NCI-H1417 treated with DMSO at 0.1 percent for 48 hours (cell line): ENCODE data around the gene M6PR.
"Not testable (repeated sequence)": the region's sequence is repeated elsewhere in the genome, so short reads cannot be mapped to it uniquely, and the experiment has no call there.

Experiments used
- DNase-seq: peaks from one replicate; lab custom pipeline; 2025; lab: John Stamatoyannopoulos, UW

Gene M6PR

DNA sequence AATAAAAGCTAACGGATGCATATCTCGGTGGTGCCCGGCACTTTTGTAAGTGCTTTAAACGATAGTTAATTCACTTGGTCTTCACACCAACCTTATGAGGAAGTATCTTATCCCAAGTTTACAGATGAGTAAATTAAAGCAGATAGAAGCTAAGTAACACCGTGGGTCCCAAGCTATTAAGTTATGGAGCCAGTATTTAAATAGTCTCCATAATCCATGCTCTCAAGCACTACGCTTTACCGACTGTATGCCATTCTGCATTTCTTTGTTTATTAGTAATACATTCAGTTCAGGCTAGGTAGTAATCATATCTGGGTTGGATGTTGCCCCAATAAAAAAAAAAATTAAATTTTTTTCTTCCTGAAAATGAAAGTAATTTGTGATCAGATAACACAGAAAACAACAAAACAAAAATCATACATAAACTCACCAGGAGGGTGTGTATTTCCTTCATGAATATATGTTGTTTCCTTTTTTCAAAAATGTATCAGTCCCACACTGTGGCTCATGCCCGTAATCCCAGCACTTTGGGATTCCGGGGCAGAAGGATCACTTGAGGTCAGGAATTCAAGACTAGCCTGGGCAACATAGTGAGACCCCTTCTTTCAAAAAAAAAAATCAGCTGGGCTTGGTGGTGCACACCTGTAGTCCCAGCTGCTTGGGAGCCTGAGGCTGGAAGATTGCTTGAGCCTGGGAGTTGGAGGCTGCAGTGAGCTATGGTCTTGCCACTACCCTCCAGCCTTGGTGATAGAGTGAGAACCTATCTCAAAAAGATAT lies 1.4 kb upstream of the M6PR start:
- no peak for DNase-seq

DNA sequence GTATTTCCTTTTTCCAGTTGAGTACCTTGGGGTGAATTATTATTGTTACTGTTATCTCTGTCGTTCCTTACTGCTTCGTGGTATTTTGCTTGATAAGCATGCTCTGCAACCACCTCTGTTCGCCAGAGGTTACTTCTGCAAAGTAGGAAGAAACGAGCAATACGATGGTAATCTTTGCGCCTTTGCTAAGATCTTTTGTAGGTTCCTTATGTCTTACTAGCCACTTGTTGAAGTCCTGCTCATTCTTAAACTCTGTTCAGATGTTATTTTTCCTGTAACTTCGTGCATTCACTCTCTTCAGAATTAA lies 729 bp upstream of the M6PR start:
- DNase-seq, result no peak

DNA sequence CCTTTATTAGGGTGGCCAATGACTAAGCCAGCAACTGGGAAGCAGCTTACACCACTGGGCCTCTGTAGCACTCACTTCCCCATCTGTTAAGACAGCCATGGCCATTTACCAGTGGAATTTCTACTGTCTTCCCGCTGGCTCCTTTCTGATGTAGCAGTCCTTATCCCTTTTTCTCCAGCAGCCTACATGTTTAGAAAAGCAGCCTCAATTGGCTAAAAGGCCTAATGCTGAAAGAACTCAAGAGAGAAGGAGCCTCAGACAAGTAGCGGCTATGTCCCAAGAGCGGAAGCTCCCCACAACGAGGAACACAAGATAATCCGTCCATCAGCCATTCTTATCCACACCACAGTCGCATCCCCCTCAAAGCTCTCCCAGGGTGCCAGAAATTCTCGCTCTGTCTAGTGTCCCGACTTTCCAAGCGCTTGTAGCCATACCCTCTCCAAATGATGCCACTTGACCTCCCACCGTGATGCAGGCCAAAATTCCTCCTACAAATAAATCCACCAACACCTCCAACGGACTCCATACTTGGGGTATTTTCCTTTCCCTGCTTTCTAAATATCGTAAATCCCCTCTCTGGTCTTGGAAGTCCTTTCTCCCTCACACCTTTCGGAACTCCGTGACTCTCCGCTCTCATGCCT lies 624 bp downstream of the M6PR start:
- DNase-seq, result no peak

DNA sequence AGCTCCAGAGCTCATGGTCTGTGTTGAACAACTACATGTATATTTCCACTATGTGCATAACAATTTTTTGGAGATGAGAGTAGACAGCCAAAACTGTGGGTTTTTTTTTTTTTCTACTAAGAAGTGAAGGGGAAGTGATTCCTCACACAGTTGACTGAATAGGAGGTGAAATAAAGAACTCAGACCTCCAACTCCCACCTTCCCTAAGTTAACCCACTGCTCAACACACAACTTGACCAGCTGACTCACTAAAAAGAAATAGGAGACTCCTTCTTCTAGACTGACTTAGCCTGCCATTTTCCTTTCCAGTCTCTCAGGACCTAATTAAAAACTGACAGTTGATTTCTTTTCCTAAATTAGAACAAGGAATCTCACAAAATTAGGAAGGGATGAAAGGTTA lies 1.7 kb downstream of the M6PR start:
- DNase-seq, result no peak

DNA sequence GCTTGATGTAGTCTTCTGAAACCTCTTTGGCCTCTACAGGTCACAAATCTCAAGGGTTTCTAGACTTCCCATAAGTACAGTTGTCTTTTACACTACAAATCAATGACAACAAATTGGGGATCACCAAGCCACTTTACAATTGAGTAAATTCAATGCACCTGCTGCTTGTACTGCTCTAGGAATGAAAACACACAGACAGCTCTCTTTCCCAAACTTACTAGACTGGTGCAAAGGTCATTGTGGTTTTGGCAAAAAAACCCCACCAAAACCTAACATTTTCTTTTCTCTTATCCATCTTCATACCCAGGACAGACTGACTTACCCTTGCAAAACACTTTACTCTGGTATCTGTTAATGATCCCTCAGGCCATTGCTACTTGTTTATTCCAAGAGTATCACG lies 2.7 kb downstream of the M6PR start:
- DNase-seq, result no peak

DNA sequence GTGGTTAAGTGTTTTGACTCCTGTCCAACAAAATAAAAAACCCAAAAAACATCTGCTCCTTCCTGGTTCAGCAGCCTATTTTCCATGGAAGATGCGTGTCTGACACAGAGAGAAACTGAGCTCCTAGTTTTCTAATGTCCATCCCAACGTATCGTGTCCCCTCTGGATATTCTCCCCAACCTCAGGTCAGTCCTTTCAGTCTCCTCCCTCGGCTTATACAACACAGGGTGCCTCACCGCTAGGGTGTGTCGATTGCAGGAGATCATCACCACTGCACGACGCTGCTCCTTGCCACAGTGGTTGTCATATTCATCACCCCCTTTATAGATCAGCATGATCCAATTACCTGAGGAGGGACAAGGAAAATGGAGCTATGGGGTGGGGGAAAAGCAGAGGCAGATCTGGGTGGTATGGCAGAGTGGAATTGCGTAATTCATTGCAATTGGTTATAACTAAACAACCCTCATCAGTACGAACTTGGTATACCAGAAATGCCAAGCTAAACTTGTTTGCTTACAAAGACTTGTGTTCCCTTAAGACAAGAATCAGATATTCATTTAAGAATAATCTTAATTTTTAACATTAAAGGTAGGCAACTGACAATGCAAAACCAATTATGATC lies 5.8 kb downstream of the M6PR start:
- DNase-seq, result no peak

DNA sequence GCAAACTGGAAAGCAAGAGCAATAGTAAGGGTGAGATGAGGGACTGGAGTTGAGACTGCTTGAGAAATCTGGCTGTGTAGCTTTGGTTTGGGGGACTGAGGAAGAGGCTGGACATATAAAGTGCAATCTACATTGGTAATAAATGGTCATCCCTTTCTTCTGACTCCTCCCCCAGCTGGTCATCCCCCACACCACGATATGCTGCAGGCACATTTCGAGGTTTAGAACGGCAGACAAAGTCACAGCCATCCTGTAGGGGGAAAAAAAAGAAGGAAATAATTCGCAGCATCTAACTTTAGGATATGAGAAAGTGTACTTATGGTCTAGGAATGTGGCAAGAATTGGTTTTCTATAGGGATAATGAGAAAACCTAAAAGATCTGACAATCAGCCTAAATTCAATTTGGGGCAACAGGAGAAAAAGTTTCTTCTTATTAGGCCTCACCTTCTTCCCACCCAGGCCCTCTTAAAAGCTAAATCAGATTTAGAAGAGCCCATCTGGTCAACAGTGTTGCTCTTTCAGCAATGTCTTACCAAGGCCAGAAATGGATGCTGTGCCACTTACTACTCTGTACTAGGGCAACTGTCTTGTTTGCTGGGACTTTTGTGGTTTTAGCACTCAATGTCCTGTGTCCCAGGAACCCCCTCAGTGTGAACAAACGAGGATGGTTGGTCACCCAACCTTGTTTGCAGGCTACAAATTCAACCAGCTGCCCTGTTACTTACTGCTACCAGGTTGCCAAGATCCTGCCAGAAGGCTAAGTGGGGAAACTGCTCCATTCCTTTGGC lies 7.6 kb downstream of the M6PR start:
- DNase-seq, result no peak

DNA sequence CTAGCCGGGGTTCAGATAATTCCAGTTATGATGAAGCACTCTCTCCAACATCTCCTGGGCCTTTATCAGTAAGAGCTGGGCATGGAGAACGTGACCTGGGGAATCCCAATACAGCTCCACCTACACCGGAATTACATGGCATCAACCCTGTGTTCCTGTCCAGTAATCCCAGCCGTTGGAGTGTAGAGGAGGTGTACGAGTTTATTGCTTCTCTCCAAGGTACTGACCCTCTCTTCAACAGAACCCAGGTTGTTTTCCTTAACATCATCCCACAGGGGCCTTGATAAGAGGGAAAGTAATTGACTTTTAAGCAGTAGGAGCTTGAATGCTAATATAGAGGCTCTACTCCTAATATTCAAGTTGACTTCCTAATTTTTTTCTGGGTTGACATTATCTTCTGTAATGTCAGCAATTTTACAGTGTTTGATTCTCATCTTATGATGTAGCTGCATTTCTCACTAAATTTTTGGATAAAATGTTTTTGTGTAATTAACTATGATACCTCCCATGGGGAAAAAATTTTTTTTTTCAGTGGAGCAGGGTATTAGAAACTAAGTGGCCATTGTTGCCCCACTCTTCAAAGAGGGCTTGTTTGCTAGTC lies 11.5 kb downstream of the M6PR start:
- not testable (repeated sequence) for DNase-seq

DNA sequence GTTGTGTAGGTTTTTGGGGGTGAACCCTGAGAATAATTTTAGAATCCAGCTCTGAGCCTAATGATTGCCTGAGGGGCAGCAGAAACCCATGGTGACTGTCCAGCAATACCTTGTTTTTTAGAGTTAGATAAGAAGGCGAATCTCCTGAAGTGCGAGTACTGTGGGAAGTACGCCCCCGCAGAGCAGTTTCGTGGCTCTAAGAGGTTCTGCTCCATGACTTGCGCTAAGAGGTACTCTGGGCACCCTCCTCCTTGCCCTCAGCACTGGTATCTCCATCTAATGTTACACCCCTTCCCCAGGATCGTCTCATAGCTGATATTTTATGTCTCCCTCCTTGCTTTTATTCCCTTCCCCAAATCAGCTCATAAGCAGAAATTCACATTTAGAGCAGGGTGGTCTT lies 12.7 kb downstream of the M6PR start:
- no peak for DNase-seq

DNA sequence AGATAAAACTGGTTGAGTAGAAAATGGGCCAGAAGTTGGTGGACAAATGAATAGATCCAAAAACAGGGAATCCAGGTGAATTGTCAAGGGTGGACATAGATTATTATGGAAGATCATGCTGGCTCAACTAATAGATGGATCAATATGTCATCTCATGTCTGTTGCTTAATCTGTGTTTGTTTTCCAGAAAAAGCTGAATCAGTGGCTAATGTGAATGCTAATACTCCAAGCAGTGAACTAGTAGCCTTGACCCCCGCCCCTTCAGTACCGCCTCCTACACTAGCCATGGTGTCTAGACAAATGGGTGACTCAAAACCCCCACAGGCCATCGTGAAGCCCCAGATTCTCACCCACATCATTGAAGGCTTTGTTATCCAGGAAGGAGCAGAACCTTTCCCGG lies 15.4 kb downstream of the M6PR start:
- not testable (repeated sequence) for DNase-seq

DNA sequence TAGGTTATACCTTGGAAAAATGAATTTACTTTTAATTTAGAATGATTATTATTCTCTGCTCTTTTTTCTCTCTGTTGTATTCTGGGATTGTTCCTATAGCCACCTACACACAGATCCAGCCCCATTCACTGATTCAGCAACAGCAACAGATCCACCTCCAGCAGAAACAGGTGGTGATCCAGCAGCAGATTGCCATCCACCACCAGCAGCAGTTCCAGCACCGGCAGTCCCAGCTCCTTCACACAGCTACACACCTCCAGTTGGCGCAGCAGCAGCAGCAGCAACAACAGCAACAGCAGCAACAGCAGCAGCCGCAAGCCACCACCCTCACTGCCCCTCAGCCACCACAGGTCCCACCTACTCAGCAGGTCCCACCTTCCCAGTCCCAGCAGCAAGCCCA lies 17.0 kb downstream of the M6PR start:
- DNase-seq, result not testable (repeated sequence)

DNA sequence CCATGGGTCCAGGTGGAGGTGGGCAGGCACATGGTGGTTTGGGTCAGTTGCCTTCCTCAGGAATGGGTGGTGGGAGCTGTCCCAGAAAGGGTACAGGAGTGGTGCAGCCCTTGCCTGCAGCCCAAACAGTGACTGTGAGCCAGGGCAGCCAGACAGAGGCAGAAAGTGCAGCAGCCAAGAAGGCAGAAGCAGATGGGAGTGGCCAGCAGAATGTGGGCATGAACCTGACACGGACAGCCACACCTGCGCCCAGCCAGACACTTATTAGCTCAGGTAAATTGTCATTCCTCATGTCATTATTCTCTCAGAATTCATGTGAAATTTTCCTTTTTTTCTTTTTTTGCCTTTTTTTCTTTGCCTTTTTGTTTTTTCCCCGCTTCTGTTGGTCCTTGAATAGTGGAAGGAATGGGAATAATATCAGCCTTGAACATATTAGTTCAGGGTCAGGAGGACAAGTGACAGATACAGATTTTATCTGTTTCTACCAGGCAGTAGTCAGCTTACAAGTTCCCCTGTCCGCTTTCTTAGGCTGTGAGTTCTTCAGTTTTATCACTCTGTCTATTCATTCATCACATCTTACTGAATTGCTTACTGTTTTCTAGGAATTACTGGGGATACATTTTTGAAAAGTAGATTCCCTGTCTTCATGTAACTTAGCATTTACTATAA lies 18.7 kb downstream of the M6PR start:
- DNase-seq, result not testable (repeated sequence)

DNA sequence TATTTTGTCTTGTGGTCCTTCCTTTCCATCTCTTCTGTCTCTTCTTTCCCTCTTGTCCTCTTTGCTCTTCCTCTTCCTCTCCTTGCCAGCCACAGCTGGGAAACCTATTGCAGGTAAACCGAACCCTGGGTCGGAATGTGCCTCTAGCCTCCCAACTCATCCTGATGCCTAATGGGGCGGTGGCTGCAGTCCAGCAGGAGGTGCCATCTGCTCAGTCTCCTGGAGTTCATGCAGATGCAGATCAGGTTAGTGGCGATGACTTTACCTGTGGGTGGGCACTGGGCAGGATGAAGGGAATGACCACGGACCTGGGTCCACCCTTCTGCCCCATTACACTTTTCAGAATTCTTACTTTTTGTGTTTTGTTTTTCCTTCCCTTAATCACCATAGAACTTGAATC lies 26.9 kb downstream of the M6PR start:
- no peak for DNase-seq

DNA sequence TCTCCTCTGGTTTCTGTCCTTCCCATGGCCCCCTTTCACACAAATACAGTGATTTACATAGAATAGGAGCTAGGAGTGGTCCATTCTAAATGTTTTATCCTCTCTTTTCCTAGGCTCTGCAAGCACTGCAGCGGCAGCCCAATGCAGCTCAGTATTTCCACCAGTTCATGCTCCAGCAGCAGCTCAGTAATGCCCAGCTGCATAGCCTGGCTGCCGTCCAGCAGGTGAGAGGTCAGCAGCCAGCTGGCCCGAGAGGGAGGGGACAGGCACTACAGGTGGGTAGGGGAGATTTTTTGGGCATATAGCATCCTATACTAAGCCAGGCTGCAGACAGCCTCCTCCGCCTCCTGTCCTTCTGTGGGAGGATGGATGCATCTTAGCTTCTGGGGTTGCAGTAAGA lies 29.8 kb downstream of the M6PR start:
- not testable (repeated sequence) for DNase-seq

DNA sequence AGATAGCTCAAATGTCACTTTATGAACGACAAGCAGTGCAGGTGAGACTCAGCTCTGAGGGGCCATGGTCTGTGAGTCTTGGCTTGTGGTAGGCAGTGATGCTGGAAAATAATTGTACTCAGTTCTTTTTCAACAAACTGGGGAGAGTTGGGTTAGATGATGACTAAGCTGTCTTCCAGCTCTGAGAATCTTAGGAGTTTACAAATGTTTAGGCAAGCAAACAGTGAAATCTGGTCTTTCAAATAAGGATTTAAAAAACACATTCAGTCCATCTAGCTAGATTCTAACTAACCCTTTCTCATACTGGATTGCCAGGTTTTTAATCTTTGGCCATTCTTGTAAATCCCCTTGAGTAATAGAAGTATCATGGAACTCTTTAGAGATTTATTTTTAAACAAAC lies 31.7 kb downstream of the M6PR start:
- no peak for DNase-seq

DNA sequence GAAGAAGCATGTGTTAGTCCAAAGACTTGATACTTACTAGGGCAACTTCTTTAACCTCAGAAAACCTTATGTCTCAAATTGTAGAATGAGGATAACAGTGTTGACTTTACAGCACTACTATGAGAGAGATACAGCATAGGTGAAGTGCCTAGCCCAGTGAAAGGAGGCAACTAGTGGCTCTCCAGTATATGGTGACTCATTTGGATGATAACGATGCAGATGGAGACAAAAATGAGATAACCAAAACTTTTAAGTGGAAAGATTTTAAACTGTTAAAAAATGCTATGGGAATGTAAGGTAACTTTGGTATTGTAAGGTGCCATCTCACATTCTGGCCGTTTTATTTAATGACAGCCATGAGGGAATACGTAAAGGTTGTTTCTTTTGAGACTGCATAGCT lies 32.4 kb downstream of the M6PR start:
- no peak for DNase-seq

DNA sequence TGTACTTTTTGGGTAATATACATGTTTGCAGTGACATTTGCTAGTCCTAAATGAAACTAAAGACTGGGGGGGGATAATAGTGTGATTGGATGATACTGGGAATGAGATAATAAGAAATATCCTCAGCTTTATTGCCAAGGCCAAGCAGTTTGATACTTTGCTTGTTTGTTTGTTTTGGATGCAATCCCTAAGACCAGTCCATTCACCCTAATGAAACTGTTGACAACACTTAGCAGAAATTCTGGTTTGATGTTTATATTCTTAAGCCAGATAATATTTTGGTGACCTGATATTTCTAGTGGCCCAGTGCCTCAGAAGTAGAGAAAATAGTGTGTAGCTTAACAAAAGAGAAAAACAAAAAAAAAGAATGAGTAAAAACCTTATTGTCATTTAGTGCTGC lies 33.3 kb downstream of the M6PR start:
- DNase-seq, result no peak

DNA sequence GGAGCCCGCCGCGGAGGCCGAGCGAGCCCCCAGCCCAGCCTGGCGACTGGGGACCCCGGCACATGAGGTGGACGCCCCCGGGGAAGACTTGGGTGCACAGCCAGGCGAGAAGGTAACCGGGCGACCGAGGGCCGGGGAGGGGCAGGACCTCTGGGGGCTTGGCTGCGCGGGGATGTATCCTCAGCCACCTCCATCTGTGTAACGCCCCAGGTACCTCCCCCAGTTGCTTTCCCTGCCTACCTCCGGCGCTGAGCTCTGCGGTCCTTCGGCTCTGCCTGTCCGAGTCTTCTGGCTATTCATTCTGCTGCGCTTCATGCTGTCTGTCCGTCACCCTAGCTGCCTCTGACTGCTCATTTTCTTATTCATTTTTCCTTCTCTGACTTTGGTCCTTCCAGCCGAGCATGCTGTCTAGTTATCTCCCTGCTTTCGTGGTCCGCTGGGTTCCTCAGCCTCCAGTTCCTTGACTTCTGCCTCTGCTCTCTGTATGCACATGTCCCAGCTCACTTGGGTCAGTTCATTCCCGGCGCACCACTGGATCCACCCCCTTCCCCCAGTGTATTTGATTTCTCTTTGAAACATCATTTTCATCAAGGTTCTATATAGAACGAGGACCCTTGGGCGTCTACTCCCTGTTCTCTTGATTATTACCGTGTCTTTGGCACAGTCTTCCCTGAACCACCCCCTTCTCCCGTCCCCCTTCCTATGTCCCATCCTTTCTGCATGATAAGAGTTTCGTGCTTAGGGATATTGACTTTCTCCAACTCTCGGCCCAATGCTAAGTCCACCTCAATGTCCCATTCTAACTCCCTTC lies 34.5 kb downstream of the M6PR start:
- DNase-seq, result peak; percentile 18

DNA sequence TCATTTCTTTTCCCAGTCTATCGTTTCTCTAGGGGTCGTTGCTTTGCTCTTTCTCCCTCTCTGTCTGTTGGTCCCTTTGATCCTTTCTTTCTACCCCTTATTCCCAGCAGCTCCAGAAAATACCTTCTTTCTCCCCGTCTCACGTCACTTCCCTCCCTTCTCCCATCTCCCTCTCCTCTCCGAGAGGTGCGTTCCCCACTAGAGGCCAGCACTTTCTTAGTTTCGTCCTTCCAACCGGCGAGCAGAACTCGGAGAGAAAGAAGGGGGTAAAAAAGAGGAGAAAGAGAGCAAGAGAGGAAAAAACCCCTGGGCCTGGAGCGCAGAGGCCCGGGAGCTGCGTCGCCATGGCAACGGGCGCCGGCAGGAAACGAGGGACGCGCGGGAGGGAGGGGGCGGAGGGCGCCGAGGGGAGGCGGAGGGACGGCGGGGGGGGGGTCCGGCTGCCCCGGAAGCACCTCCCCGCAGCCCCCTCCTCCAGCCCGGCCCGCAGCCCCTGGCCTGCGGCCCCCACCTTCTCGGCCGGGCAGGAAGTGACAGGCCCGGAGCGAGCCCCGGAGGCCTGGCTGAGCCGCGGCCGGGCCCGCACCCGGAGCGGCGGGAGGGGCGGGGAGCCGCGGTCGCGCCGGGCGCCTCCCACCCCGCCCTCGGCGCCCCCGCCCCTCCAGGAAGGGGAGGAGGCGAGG lies 35.3 kb downstream of the M6PR start, which contains the start of gene PHC1:
Gene PHC1 (plus strand): TSS at position 477 of the 683 bp plus-strand sequence. CDS start 3,169 bp downstream, outside the sequence.
- DNase-seq, result peak; percentile 81

DNA sequence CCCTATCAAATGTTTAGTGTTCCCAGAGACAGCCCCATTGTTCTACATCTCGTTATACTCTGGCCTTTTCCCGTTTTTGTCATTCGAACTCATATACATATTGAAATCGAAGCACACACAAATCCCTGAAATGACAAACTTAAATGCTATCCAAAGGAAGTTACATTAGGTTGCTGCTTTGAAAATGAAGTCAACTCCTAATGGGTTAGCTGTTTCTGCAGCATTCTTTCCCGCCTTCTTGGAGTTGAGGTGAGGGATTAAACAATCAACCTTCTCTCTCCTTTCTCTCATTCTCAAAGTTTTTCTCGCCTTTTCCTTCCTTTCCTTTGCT lies 35.8 kb downstream of the M6PR start:
- peak; percentile 42 for DNase-seq
